Endothelial cell (in vitro differentiated cells): ENCODE data around the gene CCDC137. TPM values are rescaled to one million over a fixed set of nuclear protein-coding genes. Genes with fewer than 3 reads are reported as not detected.
A peak's percentile ranks its signal among the peaks of the same experiment; 100 is the strongest.

ENCODE experiments used
- DNase-seq: peaks from one replicate; pipeline ENCODE4 v3.0.0; 2021; ENCODE audit warnings: low spot score
- H3K27ac Mint-ChIP-seq: one replicate; pipeline ENCODE4 v1.8.0; 2021; ENCODE audit warnings: mixed read lengths, inconsistent platforms; ENCODE audit not compliant: unreplicated experiment
- H3K27me3 Mint-ChIP-seq: one replicate; pipeline ENCODE4 v1.8.0; 2021; ENCODE audit warnings: mild to moderate bottlenecking, moderate library complexity, mixed read lengths, inconsistent platforms; ENCODE audit not compliant: unreplicated experiment
- H3K36me3 Mint-ChIP-seq: one replicate; pipeline ENCODE4 v1.8.0; 2021; ENCODE audit warnings: mild to moderate bottlenecking, low read depth, mixed read lengths, inconsistent platforms; ENCODE audit not compliant: unreplicated experiment
- H3K4me1 Mint-ChIP-seq: one replicate; pipeline ENCODE4 v1.8.0; 2021; ENCODE audit warnings: mild to moderate bottlenecking, mixed read lengths, inconsistent platforms; ENCODE audit not compliant: unreplicated experiment
- H3K4me3 Mint-ChIP-seq: one replicate; pipeline ENCODE4 v1.8.0; 2021; ENCODE audit warnings: mild to moderate bottlenecking, mixed read lengths, inconsistent platforms; ENCODE audit not compliant: unreplicated experiment
- H3K9me3 Mint-ChIP-seq: one replicate; pipeline ENCODE4 v1.8.0; 2021; ENCODE audit warnings: mixed read lengths, inconsistent platforms; ENCODE audit not compliant: unreplicated experiment
- CTCF ChIP-seq: fragments of 200-600 bp; sonication (generic); IDR thresholded peaks from one replicate; pipeline ENCODE4 v1.5.0; 2021; ENCODE audit warnings: antibody characterized with exemption; ENCODE audit not compliant: unreplicated experiment
- total RNA-seq: library from RNA; stranded (reverse); fragmentation: NEBNext Ultra II Directional; extraction: Animal tissue kit (Norgen Biotek cat#: 25700); gene quantifications from one replicate; pipeline ENCODE4 v1.2.1, GENCODE V29; 2021; ENCODE audit not compliant: unreplicated experiment

Gene CCDC137
- total RNA-seq, 1 donor from 2014 or later = 31.8 TPM

GRCh38 chr17:81682565-81683207, 16.1 kb downstream of the CCDC137 start:
- Mint-ChIP-seq H3K36me3 (peaks cover 19% of the 10 kb centered on the region), H3K27ac (peak overlapping the region; percentile 94), H3K27me3 (peaks cover 10% of the 10 kb centered on the region), H3K4me3 (peak overlapping the region; percentile 98), H3K4me1 (peaks cover 21% of the 10 kb centered on the region), H3K9me3 (no peaks in the 10 kb centered on the region)
- no peak for TF ChIP-seq CTCF
- DNase-seq = no peak

- peaks cover 21% of the 10 kb centered on the region for H3K4me1 Mint-ChIP-seq
- peak overlapping the region; percentile 94 for H3K27ac Mint-ChIP-seq
- H3K4me3 Mint-ChIP-seq = peak overlapping the region; percentile 98
- peaks cover 10% of the 10 kb centered on the region for H3K27me3 Mint-ChIP-seq
- peaks cover 19% of the 10 kb centered on the region for H3K36me3 Mint-ChIP-seq
- H3K9me3 Mint-ChIP-seq = no peaks in the 10 kb centered on the region
- no peak for DNase-seq
- no peak for TF ChIP-seq CTCF
These were observed 16.7 kb downstream of the CCDC137 start for GRCh38 chr17:81683208-81683583.

- H3K36me3 Mint-ChIP-seq = peaks cover 22% of the 10 kb centered on the region
- peaks cover 21% of the 10 kb centered on the region for H3K4me1 Mint-ChIP-seq
- peak within 1 kb of the TSS; percentile 98 for H3K4me3 Mint-ChIP-seq
- peak within 1 kb of the TSS; percentile 94 for H3K27ac Mint-ChIP-seq
- H3K27me3 Mint-ChIP-seq = peaks cover 12% of the 10 kb centered on the region
- TF ChIP-seq CTCF = no peak
- DNase-seq = peak; percentile 98
- H3K9me3 Mint-ChIP-seq = no peaks in the 10 kb centered on the region
These were observed 17.3 kb downstream of the CCDC137 start, which contains the start of the genes ARL16 and HGS for GRCh38 chr17:81683584-81684441. Gene ARL16, minus strand, starts transcription at chr17:81683797. Its CDS starts 44 bp downstream, at chr17:81683753. Gene HGS, plus strand, starts transcription at chr17:81684011. Its CDS starts 56 bp downstream, at chr17:81684067.

- DNase-seq = no peak
- Mint-ChIP-seq H3K4me1 (peaks cover 24% of the 10 kb centered on the region), H3K36me3 (peaks cover 29% of the 10 kb centered on the region), H3K27ac (peak overlapping the region; percentile 89), H3K27me3 (peaks cover 16% of the 10 kb centered on the region), H3K4me3 (peak overlapping the region; percentile 92), H3K9me3 (no peaks in the 10 kb centered on the region)
- no peak for TF ChIP-seq CTCF
These were observed 17.9 kb downstream of the CCDC137 start for GRCh38 chr17:81684442-81684911.

- Mint-ChIP-seq H3K36me3 (peaks cover 35% of the 10 kb centered on the region), H3K27me3 (peaks cover 19% of the 10 kb centered on the region), H3K4me3 (peak overlapping the region; percentile 92), H3K27ac (peak overlapping the region; percentile 89), H3K4me1 (peaks cover 25% of the 10 kb centered on the region), H3K9me3 (no peaks in the 10 kb centered on the region)
- DNase-seq = no peak
- TF ChIP-seq CTCF = no peak
These were observed 18.6 kb downstream of the CCDC137 start for GRCh38 chr17:81685108-81685507.
